Panc1 (cell line): ENCODE data around the gene SLC2A4RG. TPM values are rescaled to one million over a fixed set of nuclear protein-coding genes. Genes with fewer than 3 reads are reported as not detected.

ENCODE experiments used
- ATAC-seq: fragments of 200-7000 bp; cut with Tn5 transposase; 2 replicates; pipeline ENCODE4 v1.9.1; 2020; ENCODE audit warnings: mild to moderate bottlenecking, moderate library complexity
- BruUV-seq: library from RNA; stranded (reverse); fragments of 400-500 nt; replicated peaks from 2 replicates; lab custom pipeline; 2021; lab: Mats Ljungman, UMichigan
- CTCF ChIA-PET: fragments of 300-600 bp; sonication (Branson Sonifier 250); formaldehyde crosslinking; loops from one replicate; lab custom pipeline; 2022; ENCODE audit warnings: antibody characterized with exemption; lab: Charles Lee
- POLR2A ChIA-PET: fragments of 300-600 bp; sonication (Branson Sonifier 250); formaldehyde crosslinking; loops from one replicate; lab custom pipeline; 2022; ENCODE audit warnings: antibody characterized with exemption; lab: Charles Lee
- DNase-seq: peaks from one replicate; pipeline ENCODE4 v3.0.0-alpha.2; 2010; ENCODE audit warnings: low read depth, low spot score
- H3K27ac ChIP-seq: 2 replicates; pipeline ENCODE4 v1.5.1; 2011; ENCODE audit warnings: mild to moderate bottlenecking, low read length, inconsistent platforms
- H3K27me3 ChIP-seq: fragments of 200-500 bp; sonication (Bioruptor generic); 2 replicates; pipeline ENCODE4 v1.6.0; 2014; ENCODE audit warnings: low read length, inconsistent platforms; ENCODE audit not compliant: control insufficient read depth, insufficient read depth
- H3K36me3 ChIP-seq: fragments of 200-500 bp; sonication (Bioruptor generic); 2 replicates; pipeline ENCODE4 v1.5.1; 2014; ENCODE audit warnings: inconsistent platforms, mild to moderate bottlenecking, low read length, moderate library complexity; ENCODE audit not compliant: control insufficient read depth, insufficient read depth
- H3K4me1 ChIP-seq: 2 replicates; pipeline ENCODE4 v1.5.1; 2011; ENCODE audit warnings: inconsistent platforms, mild to moderate bottlenecking, low read length, moderate library complexity; ENCODE audit not compliant: control insufficient read depth, insufficient read depth
- H3K4me3 ChIP-seq, 2 experiments: 2 replicates each; pipeline ENCODE4 v1.5.1; 2011 to 2012; ENCODE audit warnings: low read depth in 2 of 2, low read length in 2 of 2, mild to moderate bottlenecking in 2 of 2, inconsistent platforms in 1 of 2, moderate library complexity in 1 of 2
- H3K9me3 ChIP-seq: fragments of 200-500 bp; sonication (Bioruptor generic); 2 replicates; pipeline ENCODE4 v1.5.1; 2014; ENCODE audit warnings: low read depth, mild to moderate bottlenecking, inconsistent platforms, low read length, moderate library complexity; ENCODE audit not compliant: control insufficient read depth, insufficient read depth
- POLR2AphosphoS5 ChIP-seq: IDR thresholded peaks from 2 replicates; pipeline ENCODE4 v1.6.1; 2012; ENCODE audit warnings: mild to moderate bottlenecking, low read depth, low read length, moderate library complexity
- SIN3A ChIP-seq: IDR thresholded peaks from 2 replicates; pipeline ENCODE4 v1.6.1; 2012; ENCODE audit warnings: low read depth, mild to moderate bottlenecking, low read length, moderate library complexity, borderline replicate concordance; ENCODE audit not compliant: insufficient read depth
- TCF7L2 ChIP-seq: IDR thresholded peaks from 2 replicates; pipeline ENCODE4 v1.6.1; 2011; ENCODE audit warnings: mild to moderate bottlenecking, low read depth, low read length, inconsistent platforms
- in situ Hi-C: cut with HindIII; loops from 2 replicates; pipeline ENCODE4 v1.10.0; 2016; ENCODE audit warnings: low sequenced_read_pairs, low pct_unique_long_range_greater_than_20kb
- intact Hi-C: fragments of 100-400 bp; cut with micrococcal nuclease; formaldehyde crosslinking; loops from one replicate; pipeline ENCODE4 v1.10.0; 2022; ENCODE audit not compliant: unreplicated experiment
- total RNA-seq: library from RNA; stranded (reverse); gene quantifications from one replicate; pipeline ENCODE4 v1.2.1, GENCODE V29; 2021; ENCODE audit not compliant: unreplicated experiment
- TF ChIP-seq, protein P1 (sequence below): fragments of 450-650 bp; IDR thresholded peaks from 2 replicates; pipeline ENCODE4 v1.5.1; 2017; ENCODE audit warnings: mild to moderate bottlenecking
- TF ChIP-seq, protein P2 (sequence below), 2 experiments: IDR thresholded peaks; 2 replicates each; pipeline ENCODE4 v1.6.1; 2011 to 2012; ENCODE audit warnings: low read depth in 2 of 2, control low read depth in 1 of 2, low read length in 1 of 2, mild to moderate bottlenecking in 1 of 2, moderate library complexity in 1 of 2; ENCODE audit not compliant: insufficient read depth in 1 of 2

Gene SLC2A4RG
- total RNA-seq, 1 experiment from 2014 or later: 166 TPM

DNA sequence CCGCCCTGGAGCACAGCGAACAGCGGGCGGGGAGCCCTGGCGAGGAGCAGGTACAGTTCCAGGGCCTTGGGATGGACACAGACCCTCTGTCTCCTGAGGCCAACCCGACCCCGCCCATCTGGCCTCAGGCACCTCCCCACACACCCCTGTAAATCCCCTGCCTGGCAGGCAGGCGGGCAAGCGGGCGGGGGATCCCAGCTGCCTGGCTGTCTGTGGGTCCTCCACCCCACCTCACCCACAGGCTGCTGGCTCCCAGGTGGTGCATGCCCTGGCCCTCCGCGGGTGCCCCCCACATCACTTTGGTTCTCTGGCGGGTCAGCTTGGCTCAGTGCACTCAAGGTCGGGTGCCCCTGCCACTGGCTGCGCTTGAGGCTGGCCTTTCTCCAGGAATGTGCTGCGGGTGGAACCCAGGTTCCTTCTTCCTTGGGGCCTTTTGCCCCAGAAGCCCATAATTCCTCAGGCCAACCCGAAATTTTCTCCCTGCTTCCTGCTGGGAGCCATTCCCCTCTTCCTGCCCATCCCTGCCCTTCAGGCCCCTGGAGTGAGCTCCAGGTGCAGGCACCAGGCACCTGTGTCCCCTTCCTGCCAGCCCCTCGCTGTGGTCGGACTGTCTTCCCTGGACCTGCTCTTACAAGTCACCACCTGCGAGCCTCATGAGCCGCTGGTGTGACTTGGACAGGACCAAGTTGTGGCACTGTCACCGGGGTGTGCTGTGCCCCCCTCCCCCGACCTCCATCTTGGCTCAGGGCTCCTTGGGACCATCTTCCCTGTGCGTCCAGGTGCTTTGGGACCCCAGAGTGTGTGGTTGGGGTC is 48.5 kb upstream of the SLC2A4RG start:
- BruUV-seq: no TSS peak
- intact Hi-C loops (no loop called here), in situ Hi-C loops (no loop called here)
- POLR2A ChIA-PET: no interaction called here
- no peak overlapping the region for H3K4me3 ChIP-seq
- DNase-seq (no peak), ATAC-seq (peak; percentile 8; the same call in 1 of the 2 replicates)
- H3K27ac ChIP-seq: peak overlapping the region; percentile 57
- H3K9me3 ChIP-seq: no peaks in the 10 kb centered on the region
- CTCF ChIA-PET: no interaction called here
- peaks cover 28% of the 10 kb centered on the region for H3K4me1 ChIP-seq
- TF ChIP-seq, protein P1, sequence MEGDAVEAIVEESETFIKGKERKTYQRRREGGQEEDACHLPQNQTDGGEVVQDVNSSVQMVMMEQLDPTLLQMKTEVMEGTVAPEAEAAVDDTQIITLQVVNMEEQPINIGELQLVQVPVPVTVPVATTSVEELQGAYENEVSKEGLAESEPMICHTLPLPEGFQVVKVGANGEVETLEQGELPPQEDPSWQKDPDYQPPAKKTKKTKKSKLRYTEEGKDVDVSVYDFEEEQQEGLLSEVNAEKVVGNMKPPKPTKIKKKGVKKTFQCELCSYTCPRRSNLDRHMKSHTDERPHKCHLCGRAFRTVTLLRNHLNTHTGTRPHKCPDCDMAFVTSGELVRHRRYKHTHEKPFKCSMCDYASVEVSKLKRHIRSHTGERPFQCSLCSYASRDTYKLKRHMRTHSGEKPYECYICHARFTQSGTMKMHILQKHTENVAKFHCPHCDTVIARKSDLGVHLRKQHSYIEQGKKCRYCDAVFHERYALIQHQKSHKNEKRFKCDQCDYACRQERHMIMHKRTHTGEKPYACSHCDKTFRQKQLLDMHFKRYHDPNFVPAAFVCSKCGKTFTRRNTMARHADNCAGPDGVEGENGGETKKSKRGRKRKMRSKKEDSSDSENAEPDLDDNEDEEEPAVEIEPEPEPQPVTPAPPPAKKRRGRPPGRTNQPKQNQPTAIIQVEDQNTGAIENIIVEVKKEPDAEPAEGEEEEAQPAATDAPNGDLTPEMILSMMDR: no peak
- TF ChIP-seq TCF7L2: no peak
- TF ChIP-seq, protein P2, sequence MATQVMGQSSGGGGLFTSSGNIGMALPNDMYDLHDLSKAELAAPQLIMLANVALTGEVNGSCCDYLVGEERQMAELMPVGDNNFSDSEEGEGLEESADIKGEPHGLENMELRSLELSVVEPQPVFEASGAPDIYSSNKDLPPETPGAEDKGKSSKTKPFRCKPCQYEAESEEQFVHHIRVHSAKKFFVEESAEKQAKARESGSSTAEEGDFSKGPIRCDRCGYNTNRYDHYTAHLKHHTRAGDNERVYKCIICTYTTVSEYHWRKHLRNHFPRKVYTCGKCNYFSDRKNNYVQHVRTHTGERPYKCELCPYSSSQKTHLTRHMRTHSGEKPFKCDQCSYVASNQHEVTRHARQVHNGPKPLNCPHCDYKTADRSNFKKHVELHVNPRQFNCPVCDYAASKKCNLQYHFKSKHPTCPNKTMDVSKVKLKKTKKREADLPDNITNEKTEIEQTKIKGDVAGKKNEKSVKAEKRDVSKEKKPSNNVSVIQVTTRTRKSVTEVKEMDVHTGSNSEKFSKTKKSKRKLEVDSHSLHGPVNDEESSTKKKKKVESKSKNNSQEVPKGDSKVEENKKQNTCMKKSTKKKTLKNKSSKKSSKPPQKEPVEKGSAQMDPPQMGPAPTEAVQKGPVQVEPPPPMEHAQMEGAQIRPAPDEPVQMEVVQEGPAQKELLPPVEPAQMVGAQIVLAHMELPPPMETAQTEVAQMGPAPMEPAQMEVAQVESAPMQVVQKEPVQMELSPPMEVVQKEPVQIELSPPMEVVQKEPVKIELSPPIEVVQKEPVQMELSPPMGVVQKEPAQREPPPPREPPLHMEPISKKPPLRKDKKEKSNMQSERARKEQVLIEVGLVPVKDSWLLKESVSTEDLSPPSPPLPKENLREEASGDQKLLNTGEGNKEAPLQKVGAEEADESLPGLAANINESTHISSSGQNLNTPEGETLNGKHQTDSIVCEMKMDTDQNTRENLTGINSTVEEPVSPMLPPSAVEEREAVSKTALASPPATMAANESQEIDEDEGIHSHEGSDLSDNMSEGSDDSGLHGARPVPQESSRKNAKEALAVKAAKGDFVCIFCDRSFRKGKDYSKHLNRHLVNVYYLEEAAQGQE (IDR thresholded peaks at IDR 0.05; ENCODE audit: insufficient read depth in 1 of 2, low read depth in 2 of 2, low read length in 1 of 2): no peak
- no peak for TF ChIP-seq SIN3A
- TF ChIP-seq POLR2AphosphoS5: no peak; the same call in 1 of the 2 replicates
- H3K27me3 ChIP-seq: no peaks in the 10 kb centered on the region
- no peaks in the 10 kb centered on the region for H3K36me3 ChIP-seq

DNA sequence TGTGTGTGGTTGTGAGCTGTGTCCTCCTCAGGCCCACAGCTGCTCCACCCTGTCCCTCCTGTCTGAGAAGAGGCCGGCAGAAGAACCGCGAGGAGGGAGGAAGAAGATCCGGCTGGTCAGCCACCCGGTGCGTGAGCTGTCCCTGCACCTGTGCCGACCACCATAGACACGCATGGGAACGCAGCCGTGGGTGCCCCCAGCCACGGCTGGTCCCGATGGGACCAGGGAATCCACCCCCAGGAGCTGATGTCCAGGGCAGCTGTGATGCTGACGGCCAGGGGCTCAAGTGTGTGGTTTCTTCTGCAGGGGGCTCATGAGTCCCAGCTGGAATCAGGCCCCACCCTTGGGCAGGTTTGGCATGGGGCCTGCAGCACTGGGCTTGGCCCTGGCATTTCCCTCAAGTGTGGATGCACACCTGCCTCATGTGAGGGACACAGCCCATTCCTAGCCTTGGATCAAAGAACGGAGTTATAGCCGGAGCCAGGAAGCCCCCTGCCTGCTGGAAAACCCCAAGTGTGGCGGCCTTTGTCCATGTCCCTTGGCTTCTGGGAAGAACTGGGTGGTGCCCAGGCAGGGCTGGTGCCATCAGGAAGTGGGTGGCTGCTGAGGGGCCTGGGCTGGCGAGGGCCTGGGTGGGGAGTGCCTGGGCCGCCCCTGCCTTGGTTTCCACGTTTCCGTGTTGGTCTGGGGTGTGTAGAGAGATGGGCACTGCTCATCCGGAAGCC is 47.7 kb upstream of the SLC2A4RG start:
- CTCF ChIA-PET: no interaction called here
- H3K9me3 ChIP-seq: no peaks in the 10 kb centered on the region
- no peaks in the 10 kb centered on the region for H3K27me3 ChIP-seq
- POLR2A ChIA-PET: no interaction called here
- H3K4me3 ChIP-seq: no peak overlapping the region
- no TSS peak for BruUV-seq
- DNase-seq (no peak), ATAC-seq (no peak)
- intact Hi-C loops: no loop called here
- peaks cover 23% of the 10 kb centered on the region for H3K4me1 ChIP-seq
- TF ChIP-seq, protein P2 (IDR thresholded peaks at IDR 0.05; ENCODE audit: insufficient read depth in 1 of 2, low read depth in 2 of 2, low read length in 1 of 2): no peak
- no peak for TF ChIP-seq TCF7L2
- TF ChIP-seq POLR2AphosphoS5: no peak; the same call in 1 of the 2 replicates
- TF ChIP-seq SIN3A: no peak
- TF ChIP-seq, protein P1: no peak
- H3K27ac ChIP-seq: peak overlapping the region; percentile 34; the same call in 1 of the 2 replicates
- in situ Hi-C loops: no loop called here
- H3K36me3 ChIP-seq: no peaks in the 10 kb centered on the region
